ENCODE data around the gene CEND1. TPM values are rescaled to one million over a fixed set of nuclear protein-coding genes. Genes with fewer than 3 reads are reported as not detected.

The CEND1 gene
- total and polyA plus RNA-seq, 8 donors, result 0.23 TPM; not detected in 7

DNA sequence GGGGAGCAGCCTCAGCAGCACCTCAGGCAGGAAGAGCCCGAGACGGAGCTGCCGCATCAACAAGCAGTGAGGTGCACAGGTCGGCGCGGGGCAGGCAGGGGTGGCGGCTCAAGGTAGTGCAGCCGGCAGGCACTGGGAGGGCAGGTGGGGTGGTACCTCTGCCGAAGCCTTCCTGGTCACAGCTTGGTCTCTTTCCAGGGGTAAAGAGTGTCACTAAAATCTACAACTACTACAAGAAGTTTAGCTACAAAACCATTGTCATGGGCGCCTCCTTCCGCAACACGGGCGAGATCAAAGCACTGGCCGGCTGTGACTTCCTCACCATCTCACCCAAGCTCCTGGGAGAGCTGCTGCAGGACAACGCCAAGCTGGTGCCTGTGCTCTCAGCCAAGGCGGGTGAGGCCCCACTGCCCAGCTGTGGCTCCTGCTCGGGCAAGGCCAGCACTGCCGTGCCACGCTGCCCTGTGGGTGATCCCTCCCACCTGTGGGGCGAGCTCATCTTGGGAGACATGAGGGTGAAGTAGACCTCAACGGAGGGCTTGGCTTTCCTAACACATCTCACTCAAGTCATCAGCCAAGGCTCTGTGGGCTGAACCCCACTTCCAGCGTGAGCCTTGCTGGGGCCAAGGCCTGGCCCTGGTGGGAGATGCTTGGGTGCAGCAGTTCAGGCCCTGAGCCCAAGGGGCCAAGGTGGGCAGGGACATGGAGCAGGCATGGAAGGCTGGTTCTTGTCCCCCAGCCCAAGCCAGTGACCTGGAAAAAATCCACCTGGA, 26.2 kb downstream of the CEND1 start:
- H3K36me3 ChIP-seq, result peaks cover 58 to 99% (median 89%) of the 10 kb centered on the region in 4 donors
- H3K9me3 ChIP-seq, result no peaks in the 10 kb centered on the region
- TF ChIP-seq POLR2AphosphoS5 (IDR thresholded peaks at IDR 0.05) (no peak), EP300 (IDR thresholded peaks at IDR 0.05) (no peak), POLR2A (IDR thresholded peaks at IDR 0.05) (no peak)
- TF ChIP-seq, protein P1, sequence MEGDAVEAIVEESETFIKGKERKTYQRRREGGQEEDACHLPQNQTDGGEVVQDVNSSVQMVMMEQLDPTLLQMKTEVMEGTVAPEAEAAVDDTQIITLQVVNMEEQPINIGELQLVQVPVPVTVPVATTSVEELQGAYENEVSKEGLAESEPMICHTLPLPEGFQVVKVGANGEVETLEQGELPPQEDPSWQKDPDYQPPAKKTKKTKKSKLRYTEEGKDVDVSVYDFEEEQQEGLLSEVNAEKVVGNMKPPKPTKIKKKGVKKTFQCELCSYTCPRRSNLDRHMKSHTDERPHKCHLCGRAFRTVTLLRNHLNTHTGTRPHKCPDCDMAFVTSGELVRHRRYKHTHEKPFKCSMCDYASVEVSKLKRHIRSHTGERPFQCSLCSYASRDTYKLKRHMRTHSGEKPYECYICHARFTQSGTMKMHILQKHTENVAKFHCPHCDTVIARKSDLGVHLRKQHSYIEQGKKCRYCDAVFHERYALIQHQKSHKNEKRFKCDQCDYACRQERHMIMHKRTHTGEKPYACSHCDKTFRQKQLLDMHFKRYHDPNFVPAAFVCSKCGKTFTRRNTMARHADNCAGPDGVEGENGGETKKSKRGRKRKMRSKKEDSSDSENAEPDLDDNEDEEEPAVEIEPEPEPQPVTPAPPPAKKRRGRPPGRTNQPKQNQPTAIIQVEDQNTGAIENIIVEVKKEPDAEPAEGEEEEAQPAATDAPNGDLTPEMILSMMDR (IDR thresholded peaks at IDR 0.05), result no peak
- no peak for DNase-seq
- peaks cover 5 to 28% (median 17%) of the 10 kb centered on the region in 4 donors for H3K4me1 ChIP-seq
- 75 to 85% (median 84%) methylated on average over 16 to 22 of the region's 22 CpGs for WGBS, 5 donors
- H3K27me3 ChIP-seq, result no peaks in the 10 kb centered on the region
- peak overlapping the region in 4 of 5 donors; percentile 12 to 78 (median 22) for H3K27ac ChIP-seq
- intact Hi-C loops (cut with DNase I; ENCODE audit: low total_unique reads), result no loop called here
- H3K4me3 ChIP-seq, result no peak overlapping the region

DNA sequence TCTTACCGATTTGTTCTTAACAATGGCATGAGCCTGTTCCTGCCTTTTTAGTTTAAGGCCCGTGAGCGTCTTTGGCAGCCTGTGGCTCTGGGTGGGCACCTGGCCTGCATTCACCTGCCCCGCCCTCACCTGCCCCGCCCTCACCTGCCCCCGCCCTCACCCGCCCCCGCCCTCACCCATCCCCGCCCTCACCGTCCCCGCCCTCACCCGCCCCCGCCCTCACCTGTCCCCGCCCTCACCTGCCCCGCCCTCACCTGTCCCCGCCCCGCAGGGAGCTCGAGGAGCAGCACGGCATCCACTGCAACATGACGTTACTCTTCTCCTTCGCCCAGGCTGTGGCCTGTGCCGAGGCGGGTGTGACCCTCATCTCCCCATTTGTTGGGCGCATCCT, 26.8 kb downstream of the CEND1 start:
- peak; percentile 63 to 64 for DNase-seq
- Histone ChIP-seq H3K27me3 (no peaks in the 10 kb centered on the region), H3K4me3 (no peak overlapping the region), H3K9me3 (no peaks in the 10 kb centered on the region), H3K27ac (peak overlapping the region; percentile 12 to 78 (median 60)), H3K36me3 (peaks cover 59 to 99% (median 94%) of the 10 kb centered on the region in 4 donors), H3K4me1 (peaks cover 5 to 28% (median 17%) of the 10 kb centered on the region in 4 donors)
- 30 to 73% (median 44%) methylated on average over 8 to 24 of the region's 24 CpGs for whole genome bisulfite sequencing, 5 donors
- intact Hi-C loops (cut with DNase I; ENCODE audit: low total_unique reads), result no loop called here
- TF ChIP-seq, protein P1 (IDR thresholded peaks at IDR 0.05), result no peak
- no peak for TF ChIP-seq POLR2AphosphoS5 (IDR thresholded peaks at IDR 0.05)
- no peak for TF ChIP-seq POLR2A (IDR thresholded peaks at IDR 0.05)

DNA sequence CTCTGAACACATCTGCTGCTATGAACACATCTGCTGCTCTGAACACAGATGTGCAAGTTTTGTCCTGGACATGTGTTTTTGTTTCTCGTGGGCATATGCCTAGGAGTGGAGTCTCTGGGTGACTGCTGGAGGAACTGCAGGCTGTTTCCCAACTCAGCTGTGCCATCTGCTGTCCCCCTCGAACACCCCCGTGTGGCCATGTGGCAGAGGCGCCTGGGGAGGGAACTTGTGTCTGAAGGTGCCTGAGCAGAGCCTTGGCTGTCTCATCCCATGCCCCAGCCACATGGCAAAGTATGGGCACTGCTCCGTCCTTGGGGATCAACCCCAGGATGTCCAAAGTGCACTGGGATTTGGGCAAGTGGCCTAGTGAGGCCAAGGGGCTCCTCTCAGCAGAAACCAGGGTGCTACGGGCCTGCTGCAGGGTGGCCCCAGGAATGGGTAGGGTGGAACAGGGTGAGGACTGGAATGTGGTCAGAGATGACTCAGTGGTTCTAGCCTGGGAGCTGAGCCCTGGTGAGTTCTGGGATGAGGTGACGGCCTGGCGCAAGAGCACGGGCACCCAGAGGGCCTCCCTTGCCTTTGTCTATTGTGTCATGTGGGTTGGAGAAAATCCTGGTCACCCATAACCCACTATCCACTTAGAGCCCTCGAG, 27.3 kb downstream of the CEND1 start:
- Histone ChIP-seq H3K4me1 (peaks cover 5 to 28% (median 17%) of the 10 kb centered on the region in 4 donors), H3K27ac (peak overlapping the region; percentile 4 to 78 (median 60)), H3K36me3 (peaks cover 59 to 99% (median 97%) of the 10 kb centered on the region in 4 donors), H3K9me3 (no peaks in the 10 kb centered on the region), H3K27me3 (no peaks in the 10 kb centered on the region), H3K4me3 (no peak overlapping the region)
- intact Hi-C loops (cut with DNase I; ENCODE audit: low total_unique reads), result no loop called here
- peak; percentile 47 to 68 for DNase-seq
- WGBS, 5 donors, result 29 to 46% (median 34%) methylated on average over 6 to 10 of the region's 10 CpGs
- TF ChIP-seq POLR2AphosphoS5 (IDR thresholded peaks at IDR 0.05), result peak in 1 of 3 donors; percentile 47
- TF ChIP-seq, protein P1 (IDR thresholded peaks at IDR 0.05), result peak in 1 of 7 experiments; percentile 13
- TF ChIP-seq POLR2A (IDR thresholded peaks at IDR 0.05), result no peak

GRCh38 chr11:761526-762108, 28.3 kb downstream of the CEND1 start:
- DNase-seq, result no peak
- Histone ChIP-seq H3K27me3 (no peaks in the 10 kb centered on the region), H3K36me3 (peaks cover 63 to 99% (median 97%) of the 10 kb centered on the region in 4 donors), H3K4me1 (peaks cover 5 to 28% (median 17%) of the 10 kb centered on the region in 4 donors), H3K27ac (peak overlapping the region in 1 of 5 donors; percentile 78), H3K4me3 (no peak overlapping the region), H3K9me3 (no peaks in the 10 kb centered on the region)
- intact Hi-C loops (cut with DNase I; ENCODE audit: low total_unique reads), result no loop called here
- WGBS, 5 donors, result 90 to 91% (median 91%) methylated on average over 8 of the region's 8 CpGs
- TF ChIP-seq POLR2AphosphoS5 (IDR thresholded peaks at IDR 0.05) (no peak), POLR2A (IDR thresholded peaks at IDR 0.05) (no peak), EP300 (IDR thresholded peaks at IDR 0.05) (no peak)
- TF ChIP-seq, protein P1 (IDR thresholded peaks at IDR 0.05), result no peak

All from stomach (tissue), 9 donors.